Smooth muscle cell (in vitro differentiated cells): ENCODE measurements around the gene MIEF1. TPM values are rescaled to one million over a fixed set of nuclear protein-coding genes. Genes with fewer than 3 reads are reported as not detected.

Experiments
- DNase-seq: peaks from one replicate; lab custom pipeline; 2025; ENCODE audit not compliant: unreplicated experiment; lab: John Stamatoyannopoulos, UW
- H2AFZ ChIP-seq: fragments of 200-600 bp; sonication (generic); 2 replicates; pipeline ENCODE4 v1.6.0; 2016; ENCODE audit warnings: antibody characterized with exemption, low read depth, mild to moderate bottlenecking
- H3F3A ChIP-seq: fragments of 200-600 bp; sonication (generic); 2 replicates; pipeline ENCODE4 v1.6.0; 2017; ENCODE audit warnings: antibody characterized with exemption, low read depth
- H3K27ac ChIP-seq: fragments of 200-600 bp; sonication (generic); 2 replicates; pipeline ENCODE4 v1.5.1; 2016; ENCODE audit warnings: low read depth, mild to moderate bottlenecking
- H3K27me3 ChIP-seq: fragments of 200-600 bp; sonication (generic); 2 replicates; pipeline ENCODE4 v1.6.1; 2016; ENCODE audit warnings: low read depth, mild to moderate bottlenecking
- H3K36me3 ChIP-seq: fragments of 200-600 bp; sonication (generic); 2 replicates; pipeline ENCODE4 v1.5.1; 2016; ENCODE audit warnings: low read depth
- H3K4me1 ChIP-seq: fragments of 200-600 bp; sonication (generic); 2 replicates; pipeline ENCODE4 v1.5.1; 2016; ENCODE audit warnings: low read depth
- H3K4me2 ChIP-seq: fragments of 200-600 bp; sonication (generic); 2 replicates; pipeline ENCODE4 v1.6.0; 2016; ENCODE audit warnings: mild to moderate bottlenecking
- H3K4me3 ChIP-seq: fragments of 200-600 bp; sonication (generic); 2 replicates; pipeline ENCODE4 v1.5.1; 2016; ENCODE audit warnings: mild to moderate bottlenecking
- H3K79me2 ChIP-seq: fragments of 200-600 bp; sonication (generic); 2 replicates; pipeline ENCODE4 v1.6.0; 2016; ENCODE audit warnings: low read depth, mild to moderate bottlenecking
- H3K9ac ChIP-seq: fragments of 200-600 bp; sonication (generic); 2 replicates; pipeline ENCODE4 v1.6.0; 2016; ENCODE audit warnings: low read depth
- H3K9me3 ChIP-seq: fragments of 200-600 bp; sonication (generic); replicated peaks from 2 replicates; pipeline ENCODE4 v1.5.1; 2016; ENCODE audit warnings: low read depth
- H4K20me1 ChIP-seq: fragments of 200-600 bp; sonication (generic); 2 replicates; pipeline ENCODE4 v1.6.0; 2016; ENCODE audit warnings: low read depth
- CTCF ChIP-seq: fragments of 200-600 bp; sonication (generic); IDR thresholded peaks from 2 replicates; pipeline ENCODE4 v1.5.1; 2017; ENCODE audit warnings: borderline replicate concordance, mild to moderate bottlenecking, antibody characterized with exemption; ENCODE audit not compliant: insufficient read depth, poor library complexity, severe bottlenecking
- whole genome bisulfite sequencing: methylation state at CpG from one replicate; pipeline ENCODE4 v1.1.7; 2016; ENCODE audit warnings: low lambda C conversion rate; 5-methylcytosine and 5-hydroxymethylcytosine counted together
- polyA plus RNA-seq: library from polyadenylated mRNA; unstranded; fragments of >200 nt; fragmentation: Nextera tagmentation; extraction: Ambion mirVana; gene quantifications from 2 replicates; pipeline ENCODE4 v1.2.1, GENCODE V29; 2016
- total RNA-seq: library from RNA; depleted of rRNA; stranded (reverse); fragments of >200 nt; gene quantifications from 2 replicates; pipeline ENCODE4 v1.2.3, GENCODE V29; 2014

The MIEF1 gene
- total and polyA plus RNA-seq, 2 experiments from 2014 or later: 11.1 to 14.5 TPM

- no peak overlapping the region for H3K27ac ChIP-seq
- DNase-seq: no peak
- no peak overlapping the region for H3K9ac ChIP-seq
- H4K20me1 ChIP-seq: peaks cover 61% of the 10 kb centered on the region
- no peak overlapping the region for H3K4me3 ChIP-seq
- peaks cover 41% of the 10 kb centered on the region for H3K79me2 ChIP-seq
- 83% methylated on average over 6 of the region's 6 CpGs for WGBS
- no peaks in the 10 kb centered on the region for H3K4me1 ChIP-seq
- no peaks in the 10 kb centered on the region for H3K36me3 ChIP-seq
- H2AFZ ChIP-seq: no peak overlapping the region
- H3K4me2 ChIP-seq: no peak overlapping the region
- no peaks in the 10 kb centered on the region for H3F3A ChIP-seq
- no peaks in the 10 kb centered on the region for H3K27me3 ChIP-seq
- TF ChIP-seq CTCF: no peak
- H3K9me3 ChIP-seq: no peaks in the 10 kb centered on the region
Measured at GRCh38 chr22:39463277-39463676, 38.8 kb upstream of the MIEF1 start.

- no peak overlapping the region for H3K9ac ChIP-seq
- no peak overlapping the region for H2AFZ ChIP-seq
- TF ChIP-seq CTCF: no peak
- no peaks in the 10 kb centered on the region for H3K9me3 ChIP-seq
- H3F3A ChIP-seq: no peaks in the 10 kb centered on the region
- peaks cover 35% of the 10 kb centered on the region for H3K79me2 ChIP-seq
- H3K36me3 ChIP-seq: no peaks in the 10 kb centered on the region
- H3K4me1 ChIP-seq: no peaks in the 10 kb centered on the region
- peaks cover 67% of the 10 kb centered on the region for H4K20me1 ChIP-seq
- 87% methylated on average over 10 of the region's 10 CpGs for WGBS
- no peak overlapping the region for H3K4me2 ChIP-seq
- no peaks in the 10 kb centered on the region for H3K27me3 ChIP-seq
- no peak overlapping the region for H3K4me3 ChIP-seq
- H3K27ac ChIP-seq: no peak overlapping the region
- DNase-seq: no peak
Measured at GRCh38 chr22:39463931-39464390, 38.1 kb upstream of the MIEF1 start.

GRCh38 chr22:39466228-39467006 is 35.7 kb upstream of the MIEF1 start:
- no peaks in the 10 kb centered on the region for H3K9me3 ChIP-seq
- H3K9ac ChIP-seq: no peak overlapping the region
- 87% methylated on average over 21 of the region's 21 CpGs for WGBS
- H3K36me3 ChIP-seq: no peaks in the 10 kb centered on the region
- no peaks in the 10 kb centered on the region for H3F3A ChIP-seq
- H2AFZ ChIP-seq: no peak overlapping the region
- no peak for DNase-seq
- peaks cover 15% of the 10 kb centered on the region for H3K79me2 ChIP-seq
- no peak overlapping the region for H3K4me3 ChIP-seq
- peaks cover 72% of the 10 kb centered on the region for H4K20me1 ChIP-seq
- H3K4me1 ChIP-seq: peaks cover 19% of the 10 kb centered on the region
- no peak overlapping the region for H3K4me2 ChIP-seq
- no peaks in the 10 kb centered on the region for H3K27me3 ChIP-seq
- H3K27ac ChIP-seq: no peak overlapping the region
- TF ChIP-seq CTCF: no peak

- DNase-seq: no peak
- Histone ChIP-seq H3K9ac (no peak overlapping the region), H3K27me3 (no peaks in the 10 kb centered on the region), H3K9me3 (no peaks in the 10 kb centered on the region), H2AFZ (no peak overlapping the region), H3K4me2 (no peak overlapping the region), H3K4me1 (peaks cover 30% of the 10 kb centered on the region), H3K4me3 (no peak overlapping the region), H3K36me3 (no peaks in the 10 kb centered on the region), H3K79me2 (peaks cover 10% of the 10 kb centered on the region), H3F3A (peaks cover 6% of the 10 kb centered on the region), H3K27ac (no peak overlapping the region), H4K20me1 (peaks cover 73% of the 10 kb centered on the region)
- 93% methylated on average over 17 of the region's 17 CpGs for WGBS
- TF ChIP-seq CTCF: no peak
Measured at GRCh38 chr22:39467390-39467895, 34.6 kb upstream of the MIEF1 start.
